Eye (tissue), 1 donor: ENCODE measurements around the gene ZBTB44.
"Not testable (repeated sequence)": the region's sequence is repeated elsewhere in the genome, so short reads cannot be mapped to it uniquely, and the experiment has no call there.

ENCODE experiments used
- DNase-seq: peaks from one replicate; pipeline ENCODE4 v3.0.0-alpha.2; 2015

ZBTB44 gene, protein sequence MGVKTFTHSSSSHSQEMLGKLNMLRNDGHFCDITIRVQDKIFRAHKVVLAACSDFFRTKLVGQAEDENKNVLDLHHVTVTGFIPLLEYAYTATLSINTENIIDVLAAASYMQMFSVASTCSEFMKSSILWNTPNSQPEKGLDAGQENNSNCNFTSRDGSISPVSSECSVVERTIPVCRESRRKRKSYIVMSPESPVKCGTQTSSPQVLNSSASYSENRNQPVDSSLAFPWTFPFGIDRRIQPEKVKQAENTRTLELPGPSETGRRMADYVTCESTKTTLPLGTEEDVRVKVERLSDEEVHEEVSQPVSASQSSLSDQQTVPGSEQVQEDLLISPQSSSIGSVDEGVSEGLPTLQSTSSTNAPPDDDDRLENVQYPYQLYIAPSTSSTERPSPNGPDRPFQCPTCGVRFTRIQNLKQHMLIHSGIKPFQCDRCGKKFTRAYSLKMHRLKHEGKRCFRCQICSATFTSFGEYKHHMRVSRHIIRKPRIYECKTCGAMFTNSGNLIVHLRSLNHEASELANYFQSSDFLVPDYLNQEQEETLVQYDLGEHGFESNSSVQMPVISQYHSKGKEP

DNA sequence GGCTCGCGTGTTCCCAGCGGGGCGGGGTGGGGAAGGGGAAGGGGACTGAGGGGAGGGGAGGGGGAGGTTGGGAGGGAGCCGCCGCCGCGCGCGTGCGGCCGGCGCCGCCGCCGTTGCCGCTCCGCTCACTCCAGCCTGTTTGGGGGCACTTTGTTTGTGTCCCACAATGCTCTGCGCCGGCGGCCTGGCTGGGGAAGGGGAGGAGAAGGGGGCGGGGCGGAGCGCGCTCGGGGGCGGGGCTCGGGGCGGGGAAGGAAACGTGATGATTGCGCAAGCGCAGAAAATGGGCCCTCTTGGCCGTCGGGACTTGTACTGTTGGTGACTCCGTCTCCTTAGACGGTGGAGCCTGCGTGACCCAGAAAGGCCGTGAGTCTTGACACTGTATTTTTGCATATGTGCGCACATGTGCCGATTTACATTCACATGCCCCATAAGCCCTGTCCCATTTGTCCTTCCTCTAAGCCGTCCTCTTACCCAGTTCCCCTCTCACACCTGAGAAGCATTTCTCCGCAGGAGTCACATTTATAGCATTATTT is at the start of gene ZBTB44:
Gene ZBTB44 (minus strand): TSS at position 168 of the 536 bp plus-strand sequence. CDS start 53,044 bp downstream, outside the sequence.
- peak; percentile 97 for DNase-seq

DNA sequence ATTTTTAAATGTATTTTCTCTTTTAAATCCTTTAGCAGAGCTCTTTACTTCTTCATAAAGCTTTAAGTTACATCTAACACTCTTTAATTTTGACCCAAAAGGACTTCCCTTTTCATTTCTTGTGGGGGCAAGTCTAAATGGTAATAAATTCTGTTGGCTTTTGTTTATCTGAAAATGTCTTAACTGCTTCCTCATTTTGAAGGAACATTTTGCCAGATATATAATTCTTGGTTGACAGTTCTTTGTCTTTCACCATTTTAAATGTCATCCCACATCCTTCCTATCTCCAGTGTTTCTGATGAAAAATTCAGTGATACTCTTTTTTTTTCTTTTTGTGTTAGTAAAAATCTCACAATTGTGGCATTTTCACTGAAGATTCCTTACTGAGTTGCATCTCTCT is 44.7 kb upstream of the ZBTB44 start:
- DNase-seq: no peak

DNA sequence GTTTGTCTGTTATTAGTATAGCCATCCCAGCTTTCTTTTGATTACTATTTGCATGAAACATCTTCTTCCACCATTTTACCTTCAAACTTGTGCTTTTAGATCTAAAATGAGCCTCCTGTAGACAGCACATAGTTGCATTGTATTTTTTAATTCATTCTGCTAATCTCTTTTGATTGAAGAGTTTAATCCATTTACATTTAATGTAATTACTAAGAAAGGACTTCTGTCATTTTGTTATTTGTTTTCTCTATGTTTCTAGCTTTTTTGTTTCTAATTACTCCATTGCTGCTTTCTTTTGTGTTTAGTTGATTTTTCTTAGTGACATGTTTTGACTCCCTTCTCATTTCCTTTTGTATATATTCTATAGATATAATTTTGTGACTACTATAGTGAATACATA is 43.7 kb upstream of the ZBTB44 start:
- DNase-seq: no peak

- no peak for DNase-seq
Observed at GRCh38 chr11:130347261-130347660, 32.5 kb upstream of the ZBTB44 start.

GRCh38 chr11:130344841-130345240 is 30.1 kb upstream of the ZBTB44 start:
- DNase-seq: no peak

GRCh38 chr11:130340671-130341319 is 26.1 kb upstream of the ZBTB44 start:
- no peak for DNase-seq

GRCh38 chr11:130338667-130339066 is 23.9 kb upstream of the ZBTB44 start:
- no peak for DNase-seq

GRCh38 chr11:130337281-130338089 is 22.8 kb upstream of the ZBTB44 start:
- DNase-seq: no peak

DNA sequence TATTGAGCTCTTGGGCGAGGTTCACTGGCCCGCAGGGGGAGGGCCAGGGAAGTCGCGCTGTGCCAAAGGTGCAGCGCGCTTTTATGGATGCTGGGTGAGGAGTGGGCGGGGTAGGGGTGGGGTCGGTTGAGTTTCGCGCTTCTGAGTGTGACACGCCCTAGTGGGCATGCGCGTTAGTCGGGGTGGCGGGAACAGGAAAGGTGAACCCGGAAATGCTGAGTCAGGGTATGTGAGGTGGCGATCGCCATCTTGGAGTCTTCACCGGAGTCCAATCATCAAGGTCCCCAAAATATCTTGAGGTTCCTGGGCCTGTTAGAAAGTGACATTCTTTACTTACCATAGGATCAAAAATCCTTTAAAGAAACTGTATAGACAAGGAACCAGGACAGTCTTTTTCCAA is 16.7 kb upstream of the ZBTB44 start:
- DNase-seq: not testable (repeated sequence)

DNA sequence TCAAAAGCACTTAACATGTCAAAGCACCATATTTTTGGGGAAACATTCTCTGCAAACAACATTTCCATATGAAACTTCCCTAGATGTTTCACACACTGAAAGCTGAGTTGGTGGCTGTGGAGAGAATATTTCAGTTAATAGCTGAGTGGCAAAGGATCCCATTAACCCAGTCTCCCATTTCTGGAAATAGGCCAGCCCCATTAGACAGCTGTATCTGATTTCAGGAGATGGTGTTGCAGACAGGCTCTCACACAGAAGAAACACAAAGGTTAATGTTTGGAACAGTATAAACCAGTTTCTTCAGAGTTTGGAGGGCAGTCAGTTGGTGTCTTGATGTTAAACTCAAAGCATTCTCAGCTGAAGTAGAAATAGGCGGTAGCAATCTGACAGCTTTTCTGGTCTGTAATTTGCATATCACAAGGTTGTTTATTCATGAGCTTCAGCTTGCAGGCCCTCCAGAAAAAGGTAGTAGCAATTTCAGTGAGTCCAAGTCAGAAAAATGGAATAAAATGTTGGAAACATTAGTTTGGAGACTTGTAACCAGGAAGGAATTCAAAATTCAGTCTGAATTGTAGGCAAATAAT is 15.5 kb upstream of the ZBTB44 start:
- no peak for DNase-seq

- no peak for DNase-seq
Observed at GRCh38 chr11:130328420-130328819, 13.7 kb upstream of the ZBTB44 start.

DNA sequence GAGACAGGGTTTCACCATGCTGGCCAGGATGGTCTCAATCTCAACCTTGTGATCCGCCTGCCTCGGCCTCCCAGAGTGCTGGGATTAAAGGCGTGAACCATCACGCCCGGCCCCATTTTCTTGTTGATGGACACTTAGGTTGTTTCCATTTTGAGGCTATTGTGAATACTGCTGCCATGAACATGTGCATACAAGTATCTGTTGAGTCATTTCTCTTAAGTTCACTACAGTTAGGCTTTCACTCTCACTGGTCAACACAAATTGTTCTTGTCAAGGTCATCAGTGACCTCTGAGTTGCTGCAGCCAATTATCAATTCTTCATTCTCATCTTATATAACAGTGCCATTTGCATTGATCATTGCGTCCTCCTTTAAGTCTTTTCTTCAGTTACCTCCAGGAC is 13.0 kb upstream of the ZBTB44 start:
- no peak for DNase-seq

- no peak for DNase-seq
Observed at GRCh38 chr11:130325691-130326090, 11.0 kb upstream of the ZBTB44 start.

DNA sequence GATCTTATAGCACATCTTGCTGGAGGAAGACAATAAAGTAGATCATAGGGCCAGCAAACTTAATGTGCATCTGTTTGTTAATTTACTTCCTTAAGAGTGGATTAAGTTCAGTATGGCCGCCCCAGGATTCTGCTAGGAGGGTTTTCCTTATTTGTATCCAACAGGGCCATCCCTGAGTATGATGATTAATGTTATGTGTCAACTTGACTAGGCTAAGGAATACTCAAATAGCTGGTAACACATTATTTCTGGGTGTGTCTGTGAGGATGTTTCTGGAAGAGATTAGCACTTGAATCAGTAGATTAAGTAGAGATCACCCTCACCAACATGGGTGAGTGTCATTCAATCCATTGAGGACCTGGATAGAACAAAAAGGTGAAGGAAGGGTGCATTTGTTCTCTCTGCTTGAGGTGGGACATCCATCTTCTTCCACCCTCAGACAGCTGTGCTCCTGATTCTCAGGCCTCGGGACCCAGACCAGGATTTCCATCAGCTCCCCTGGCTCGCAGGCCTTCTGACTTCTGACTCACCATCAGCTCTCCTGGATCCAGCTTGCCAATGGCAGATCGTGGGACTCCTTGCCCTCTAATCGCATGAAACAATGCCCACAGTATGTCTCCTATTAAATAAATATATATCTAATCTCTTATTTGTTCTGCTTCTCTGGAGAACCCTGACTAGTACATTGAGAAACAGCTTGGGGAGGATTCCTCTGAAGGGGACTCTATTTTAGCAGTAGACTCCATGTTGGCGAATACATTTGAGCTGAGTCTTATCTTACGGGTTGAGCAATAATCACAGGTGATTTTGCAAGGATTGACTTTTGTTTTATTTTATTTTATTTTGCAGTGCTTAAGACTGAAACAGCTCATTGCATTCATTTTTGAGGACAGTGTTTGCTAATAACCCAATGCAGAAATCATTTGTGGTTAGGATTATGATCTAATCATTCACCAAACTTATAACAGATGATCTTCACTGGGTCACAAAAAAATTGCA is 9.0 kb upstream of the ZBTB44 start:
- DNase-seq: no peak

DNA sequence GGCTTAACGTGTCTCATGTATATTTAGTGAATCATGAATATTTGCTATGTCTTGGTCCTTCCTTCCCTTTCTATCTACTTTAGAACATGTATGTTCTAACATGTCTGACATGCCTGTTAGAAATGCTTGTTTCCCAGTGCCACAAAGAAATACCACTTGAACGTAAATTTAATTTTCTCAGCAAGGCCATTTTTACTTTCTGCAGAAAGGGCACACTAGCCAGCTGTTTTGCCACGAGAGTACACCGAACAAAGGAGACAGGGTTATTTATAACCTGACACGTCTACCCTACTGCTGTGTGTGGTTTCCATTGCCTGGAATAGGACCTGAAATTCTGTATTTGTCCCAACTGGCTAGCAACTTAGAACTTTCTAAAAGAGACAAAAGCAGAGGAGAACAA is 7.4 kb upstream of the ZBTB44 start:
- no peak for DNase-seq

- no peak for DNase-seq
Observed at GRCh38 chr11:130318031-130318673, 3.4 kb upstream of the ZBTB44 start.

DNA sequence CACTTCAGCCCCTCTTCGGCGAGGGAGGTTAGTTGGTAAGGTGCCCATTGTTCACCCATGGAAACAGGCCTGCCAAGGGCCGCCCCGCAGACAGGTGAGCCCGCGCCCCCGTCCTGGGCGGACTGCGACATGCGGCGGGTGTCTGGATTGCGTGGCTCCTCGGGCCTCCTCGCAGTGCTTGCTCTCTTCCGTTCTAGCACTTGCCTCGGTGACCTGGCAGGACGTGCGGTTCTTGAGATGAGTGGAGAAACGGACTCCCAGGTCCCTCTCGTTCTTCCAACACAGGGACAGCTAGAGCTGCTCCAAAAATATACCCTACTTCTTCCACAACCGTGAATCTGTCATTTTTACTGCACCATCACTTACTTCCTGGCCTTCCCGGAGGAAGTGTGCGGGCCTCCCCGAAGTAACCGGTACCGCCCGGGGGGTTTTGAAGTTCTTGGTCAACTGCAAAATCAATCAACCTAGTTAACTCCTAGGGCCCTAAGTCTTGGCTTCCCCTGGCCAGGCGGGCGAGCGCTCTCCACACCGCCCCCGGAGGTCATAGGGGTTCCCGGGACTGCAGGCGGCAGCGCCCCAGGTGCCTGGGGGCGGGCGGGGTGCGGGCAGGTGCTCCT is 745 bp upstream of the ZBTB44 start:
- no peak for DNase-seq

GRCh38 chr11:130314184-130314749 is 450 bp downstream of the ZBTB44 start:
- DNase-seq: peak; percentile 74

GRCh38 chr11:130313383-130314183 is 1.1 kb downstream of the ZBTB44 start:
- peak; percentile 62 for DNase-seq
